ENCODE measurements around the gene MS4A6A. TPM values are rescaled to one million over a fixed set of nuclear protein-coding genes. Genes with fewer than 3 reads are reported as not detected.
"Not testable (repeated sequence)": the region's sequence is repeated elsewhere in the genome, so short reads cannot be mapped to it uniquely, and the experiment has no call there.

MS4A6A gene
- total RNA-seq, result 1 to 10 TPM; 3.2 to 8.2 TPM
- total RNA-seq, result 0.68 to 1.7 reads per million in 2 donors

GRCh38 chr11:60182541-60183330, at the start of gene MS4A6A:
Gene MS4A6A, minus strand, starts transcription at chr11:60183083. Its CDS starts 1,356 bp downstream, at chr11:60181727.
- DNase-seq, result no peak
- H3K9me3 ChIP-seq (ENCODE audit: control insufficient read depth, low read length, poor library complexity, severe bottlenecking), result no peaks in the 10 kb centered on the region
- H3K27ac Mint-ChIP-seq, result no peak within 1 kb of the TSS
- no peak for ATAC-seq
- H3K4me1 Mint-ChIP-seq, result no peaks in the 10 kb centered on the region
- H3K27me3 Mint-ChIP-seq, result peaks cover 35% of the 10 kb centered on the region
- H3K36me3 Mint-ChIP-seq (ENCODE audit: low read depth), result no peaks in the 10 kb centered on the region
- H3K4me3 Mint-ChIP-seq, result no peak within 1 kb of the TSS

- H3K9me3 ChIP-seq (ENCODE audit: control insufficient read depth, low read length, poor library complexity, severe bottlenecking), result no peaks in the 10 kb centered on the region
- DNase-seq (no peak), ATAC-seq (no peak)
- Mint-ChIP-seq H3K27ac (no peak overlapping the region), H3K36me3 (ENCODE audit: low read depth) (no peaks in the 10 kb centered on the region), H3K4me1 (no peaks in the 10 kb centered on the region), H3K4me3 (no peak overlapping the region), H3K27me3 (peaks cover 27% of the 10 kb centered on the region)
Measured at GRCh38 chr11:60230681-60231080, 47.8 kb upstream of the MS4A6A start.

- H3K9me3 ChIP-seq (ENCODE audit: control insufficient read depth, low read length, poor library complexity, severe bottlenecking), result no peaks in the 10 kb centered on the region
- Mint-ChIP-seq H3K27me3 (peaks cover 19% of the 10 kb centered on the region), H3K4me1 (no peaks in the 10 kb centered on the region), H3K36me3 (ENCODE audit: low read depth) (peaks cover 2% of the 10 kb centered on the region), H3K4me3 (no peak overlapping the region), H3K27ac (no peak overlapping the region)
- DNase-seq (no peak), ATAC-seq (no peak)
Measured at GRCh38 chr11:60222141-60222540, 39.3 kb upstream of the MS4A6A start.

- DNase-seq, result no peak
- no peaks in the 10 kb centered on the region for H3K4me1 Mint-ChIP-seq
- H3K9me3 ChIP-seq (ENCODE audit: control insufficient read depth, low read length, poor library complexity, severe bottlenecking), result no peaks in the 10 kb centered on the region
- peaks cover 24% of the 10 kb centered on the region for H3K27me3 Mint-ChIP-seq
- H3K27ac Mint-ChIP-seq, result no peak overlapping the region
- ATAC-seq, result no peak
- H3K4me3 Mint-ChIP-seq, result no peak overlapping the region
- peaks cover 2% of the 10 kb centered on the region for H3K36me3 Mint-ChIP-seq (ENCODE audit: low read depth)
Measured at GRCh38 chr11:60221692-60222091, 38.8 kb upstream of the MS4A6A start.

- Mint-ChIP-seq H3K4me1 (no peaks in the 10 kb centered on the region), H3K4me3 (no peak overlapping the region), H3K27ac (no peak overlapping the region), H3K36me3 (ENCODE audit: low read depth) (peaks cover 2% of the 10 kb centered on the region), H3K27me3 (peaks cover 26% of the 10 kb centered on the region)
- DNase-seq (no peak), ATAC-seq (no peak)
- H3K9me3 ChIP-seq (ENCODE audit: control insufficient read depth, low read length, poor library complexity, severe bottlenecking), result no peaks in the 10 kb centered on the region
Measured at GRCh38 chr11:60221181-60221580, 38.3 kb upstream of the MS4A6A start.

- peaks cover 49% of the 10 kb centered on the region for H3K27me3 Mint-ChIP-seq
- H3K4me3 Mint-ChIP-seq, result no peak overlapping the region
- H3K4me1 Mint-ChIP-seq, result no peaks in the 10 kb centered on the region
- no peaks in the 10 kb centered on the region for H3K9me3 ChIP-seq (ENCODE audit: control insufficient read depth, low read length, poor library complexity, severe bottlenecking)
- ATAC-seq, result no peak
- no peaks in the 10 kb centered on the region for H3K36me3 Mint-ChIP-seq (ENCODE audit: low read depth)
- no peak overlapping the region for H3K27ac Mint-ChIP-seq
- DNase-seq, result no peak
Measured at GRCh38 chr11:60214386-60214785, 31.5 kb upstream of the MS4A6A start.

- no peaks in the 10 kb centered on the region for H3K9me3 ChIP-seq (ENCODE audit: control insufficient read depth, low read length, poor library complexity, severe bottlenecking)
- ATAC-seq (no peak), DNase-seq (no peak)
- H3K4me3 Mint-ChIP-seq, result no peak overlapping the region
- no peaks in the 10 kb centered on the region for H3K4me1 Mint-ChIP-seq
- no peaks in the 10 kb centered on the region for H3K36me3 Mint-ChIP-seq (ENCODE audit: low read depth)
- no peak overlapping the region for H3K27ac Mint-ChIP-seq
- peaks cover 63% of the 10 kb centered on the region for H3K27me3 Mint-ChIP-seq
Measured at GRCh38 chr11:60211206-60211605, 28.3 kb upstream of the MS4A6A start.

- no peaks in the 10 kb centered on the region for H3K36me3 Mint-ChIP-seq (ENCODE audit: low read depth)
- H3K27me3 Mint-ChIP-seq, result peaks cover 57% of the 10 kb centered on the region
- ATAC-seq (no peak), DNase-seq (no peak)
- no peak overlapping the region for H3K4me3 Mint-ChIP-seq
- no peak overlapping the region for H3K27ac Mint-ChIP-seq
- no peaks in the 10 kb centered on the region for H3K4me1 Mint-ChIP-seq
- H3K9me3 ChIP-seq (ENCODE audit: control insufficient read depth, low read length, poor library complexity, severe bottlenecking), result no peaks in the 10 kb centered on the region
Measured at GRCh38 chr11:60209977-60210376, 27.1 kb upstream of the MS4A6A start.

GRCh38 chr11:60208951-60209350, 26.1 kb upstream of the MS4A6A start:
- Mint-ChIP-seq H3K4me1 (no peaks in the 10 kb centered on the region), H3K4me3 (no peak overlapping the region), H3K27ac (no peak overlapping the region), H3K27me3 (peaks cover 61% of the 10 kb centered on the region), H3K36me3 (ENCODE audit: low read depth) (no peaks in the 10 kb centered on the region)
- DNase-seq, result no peak
- H3K9me3 ChIP-seq (ENCODE audit: control insufficient read depth, low read length, poor library complexity, severe bottlenecking), result no peaks in the 10 kb centered on the region
- ATAC-seq, result no peak

GRCh38 chr11:60208146-60208895, 25.4 kb upstream of the MS4A6A start:
- H3K4me3 Mint-ChIP-seq, result no peak overlapping the region
- no peaks in the 10 kb centered on the region for H3K9me3 ChIP-seq (ENCODE audit: control insufficient read depth, low read length, poor library complexity, severe bottlenecking)
- DNase-seq (no peak), ATAC-seq (no peak)
- H3K27ac Mint-ChIP-seq, result no peak overlapping the region
- no peaks in the 10 kb centered on the region for H3K36me3 Mint-ChIP-seq (ENCODE audit: low read depth)
- H3K4me1 Mint-ChIP-seq, result no peaks in the 10 kb centered on the region
- peaks cover 58% of the 10 kb centered on the region for H3K27me3 Mint-ChIP-seq

GRCh38 chr11:60206616-60207015, 23.7 kb upstream of the MS4A6A start:
- no peaks in the 10 kb centered on the region for H3K9me3 ChIP-seq (ENCODE audit: control insufficient read depth, low read length, poor library complexity, severe bottlenecking)
- peaks cover 48% of the 10 kb centered on the region for H3K27me3 Mint-ChIP-seq
- no peak overlapping the region for H3K4me3 Mint-ChIP-seq
- no peaks in the 10 kb centered on the region for H3K4me1 Mint-ChIP-seq
- ATAC-seq (no peak), DNase-seq (no peak)
- H3K27ac Mint-ChIP-seq, result no peak overlapping the region
- H3K36me3 Mint-ChIP-seq (ENCODE audit: low read depth), result no peaks in the 10 kb centered on the region

GRCh38 chr11:60204922-60205321, 22.0 kb upstream of the MS4A6A start:
- no peaks in the 10 kb centered on the region for H3K9me3 ChIP-seq (ENCODE audit: control insufficient read depth, low read length, poor library complexity, severe bottlenecking)
- ATAC-seq, result no peak
- DNase-seq, result no peak
- H3K4me1 Mint-ChIP-seq, result no peaks in the 10 kb centered on the region
- H3K36me3 Mint-ChIP-seq (ENCODE audit: low read depth), result no peaks in the 10 kb centered on the region
- H3K27ac Mint-ChIP-seq, result no peak overlapping the region
- peaks cover 35% of the 10 kb centered on the region for H3K27me3 Mint-ChIP-seq
- no peak overlapping the region for H3K4me3 Mint-ChIP-seq

- not testable (repeated sequence) for H3K36me3 Mint-ChIP-seq (ENCODE audit: low read depth)
Measured at GRCh38 chr11:60201334-60201733, 18.5 kb upstream of the MS4A6A start.

More at GRCh38 chr11:60201334-60201733, 18.5 kb upstream of the MS4A6A start:
- not testable (repeated sequence) for H3K9me3 ChIP-seq (ENCODE audit: control insufficient read depth, low read length, poor library complexity, severe bottlenecking); H3K4me1 Mint-ChIP-seq; ATAC-seq; H3K4me3 Mint-ChIP-seq; H3K27ac Mint-ChIP-seq; DNase-seq
- H3K27me3 Mint-ChIP-seq, result peaks cover 23% of the 10 kb centered on the region

Data from T-helper 17 cell (primary cell).